HepG2 (cell line): ENCODE data around the gene SRSF8. TPM values are rescaled to one million over a fixed set of nuclear protein-coding genes. Genes with fewer than 3 reads are reported as not detected.

ENCODE experiments used
- ATF6 ChIP-seq: sonication (generic); formaldehyde crosslinking; conservative IDR thresholded peaks from 2 replicates; pipeline ENCODE4 v1.4.0; 2020; ENCODE audit warnings: missing genetic modification reagents
- ERF ChIP-seq: IDR thresholded peaks from 2 replicates; pipeline ENCODE4 v1.6.1; 2018; ENCODE audit warnings: missing biosample characterization, missing genetic modification reagents
- GABPB1 ChIP-seq: IDR thresholded peaks from 2 replicates; pipeline ENCODE4 v1.6.1; 2016; ENCODE audit warnings: mild to moderate bottlenecking, missing genetic modification reagents, moderate library complexity, missing compliant biosample characterization
- GMEB1 ChIP-seq: sonication (generic); formaldehyde crosslinking; IDR thresholded peaks from 2 replicates; pipeline ENCODE4 v1.5.1; 2020; ENCODE audit warnings: missing genetic modification reagents, mild to moderate bottlenecking, borderline replicate concordance
- GPBP1L1 ChIP-seq: sonication (generic); formaldehyde crosslinking; IDR thresholded peaks from 2 replicates; pipeline ENCODE4 v1.5.0; 2020; ENCODE audit warnings: mild to moderate bottlenecking, missing genetic modification reagents
- NCOA1 ChIP-seq: sonication (generic); formaldehyde crosslinking; IDR thresholded peaks from 2 replicates; pipeline ENCODE4 v1.9.0; 2021; ENCODE audit warnings: missing genetic modification reagents
- PRMT3 ChIP-seq: sonication (generic); formaldehyde crosslinking; IDR thresholded peaks from 2 replicates; pipeline ENCODE4 v1.8.1; 2022; ENCODE audit warnings: low read depth, mild to moderate bottlenecking, moderate library complexity, missing genetic modification reagents, borderline replicate concordance
- RCOR2 ChIP-seq: IDR thresholded peaks from 2 replicates; pipeline ENCODE4 v1.6.1; 2016; ENCODE audit warnings: missing biosample characterization, missing genetic modification reagents
- THRA ChIP-seq: sonication (generic); formaldehyde crosslinking; IDR thresholded peaks from 2 replicates; pipeline ENCODE4 v1.4.0; 2020; ENCODE audit warnings: missing genetic modification reagents, borderline replicate concordance
- ZBTB7B ChIP-seq: sonication (generic); formaldehyde crosslinking; IDR thresholded peaks from 2 replicates; pipeline ENCODE4 v1.4.0; 2020; ENCODE audit warnings: missing genetic modification reagents
- ZNF160 ChIP-seq: sonication (generic); formaldehyde crosslinking; IDR thresholded peaks from 2 replicates; pipeline ENCODE4 v1.8.0; 2022; ENCODE audit warnings: mild to moderate bottlenecking, inconsistent platforms, missing genetic modification reagents
- ZNF251 ChIP-seq: sonication (generic); formaldehyde crosslinking; IDR thresholded peaks from 2 replicates; pipeline ENCODE4 v1.9.0; 2021; ENCODE audit warnings: mild to moderate bottlenecking, missing genetic modification reagents
- ZNF260 ChIP-seq: sonication (generic); formaldehyde crosslinking; IDR thresholded peaks from 2 replicates; pipeline ENCODE4 v1.4.0; 2020; ENCODE audit warnings: missing genetic modification reagents, low read depth, mild to moderate bottlenecking, borderline replicate concordance
- ZNF280B ChIP-seq: sonication (generic); formaldehyde crosslinking; IDR thresholded peaks from 2 replicates; pipeline ENCODE4 v1.5.0; 2020; ENCODE audit warnings: missing genetic modification reagents, mild to moderate bottlenecking, borderline replicate concordance
- ZNF546 ChIP-seq: sonication (generic); formaldehyde crosslinking; conservative IDR thresholded peaks from 2 replicates; pipeline ENCODE4 v1.8.1; 2023; ENCODE audit warnings: mild to moderate bottlenecking, missing genetic modification reagents
- ZNF557 ChIP-seq: sonication (generic); formaldehyde crosslinking; IDR thresholded peaks from 2 replicates; pipeline ENCODE4 v1.4.0; 2020; ENCODE audit warnings: missing genetic modification reagents
- ZNF652 ChIP-seq: IDR thresholded peaks from 2 replicates; pipeline ENCODE4 v1.6.1; 2016; ENCODE audit warnings: low read depth, borderline replicate concordance
- ZNF737 ChIP-seq: sonication (generic); formaldehyde crosslinking; IDR thresholded peaks from 2 replicates; pipeline ENCODE4 v1.5.0; 2020; ENCODE audit warnings: missing genetic modification reagents, mild to moderate bottlenecking, borderline replicate concordance
- ZNF75D ChIP-seq: sonication (generic); formaldehyde crosslinking; IDR thresholded peaks from 2 replicates; pipeline ENCODE4 v1.8.1; 2023; ENCODE audit warnings: missing genetic modification reagents, mild to moderate bottlenecking, borderline replicate concordance
- ZNF766 ChIP-seq: sonication (generic); formaldehyde crosslinking; IDR thresholded peaks from 2 replicates; pipeline ENCODE4 v1.5.0; 2020; ENCODE audit warnings: missing genetic modification reagents, borderline replicate concordance
- ZNF891 ChIP-seq: sonication (generic); formaldehyde crosslinking; IDR thresholded peaks from 2 replicates; pipeline ENCODE4 v1.5.0; 2020; ENCODE audit warnings: mild to moderate bottlenecking, missing genetic modification reagents
- polyA plus RNA-seq, 8 experiments: library from polyadenylated mRNA; depleted of rRNA in 3 of 8; stranded (reverse) in 7 of 8; unstranded in 1 of 8; fragments of >200 nt; fragmentation: Illumina TruSeq in 4 of 8; extraction: Trizol in 4 of 8; gene quantifications; 2 replicates each; pipeline versions ENCODE4 v1.2.1 to v1.2.3, GENCODE V29; 2011 to 2016; ENCODE audit warnings: low read depth in 4 of 8, missing spikeins in 1 of 8, mixed read lengths in 1 of 8; ENCODE audit not compliant: insufficient read depth in 1 of 8
- total RNA-seq, 5 experiments: library from RNA; depleted of rRNA; stranded (reverse); fragments of >200 nt; fragmentation: Illumina TruSeq; extraction: Trizol; gene quantifications; 2 replicates each; pipeline ENCODE4 v1.2.3, GENCODE V29; 2016; ENCODE audit warnings: low read depth in 1 of 5

SRSF8 gene
- total and polyA plus RNA-seq, 2 of the 13 experiments (the other 11 are each of a cell fraction or from before 2014, with no cell fraction given) = 21.8 to 25.8 TPM

- TF ChIP-seq ATF6 (CRISPR knock-in tag) = no peak
- peak; percentile 89 for TF ChIP-seq GABPB1
- TF ChIP-seq ZNF75D = no peak
- no peak for TF ChIP-seq ZNF652 (CRISPR knock-in tag)
- TF ChIP-seq ZNF737 (CRISPR knock-in tag) = no peak
- TF ChIP-seq ZNF260 (CRISPR knock-in tag) = no peak
- TF ChIP-seq ZNF891 (CRISPR knock-in tag) = peak; percentile 59; the same call in 1 of the 2 replicates
- peak; percentile 69; the same call in 1 of the 2 replicates for TF ChIP-seq ZNF546 (CRISPR knock-in tag)
- no peak for TF ChIP-seq ZNF766 (CRISPR knock-in tag)
- TF ChIP-seq ZNF557 (CRISPR knock-in tag) = no peak
- TF ChIP-seq ERF (CRISPR knock-in tag) = peak; percentile 55
- TF ChIP-seq RCOR2 (CRISPR knock-in tag) = no peak
- no peak; the same call in 1 of the 2 replicates for TF ChIP-seq ZNF160 (CRISPR knock-in tag)
- TF ChIP-seq ZNF280B (CRISPR knock-in tag) = peak; percentile 49; the same call in 1 of the 2 replicates
- TF ChIP-seq GPBP1L1 (CRISPR knock-in tag) = no peak
- no peak for TF ChIP-seq THRA (CRISPR knock-in tag)
- TF ChIP-seq GMEB1 = peak; percentile 73
- TF ChIP-seq ZBTB7B (CRISPR knock-in tag) = no peak
- no peak for TF ChIP-seq PRMT3
- peak; percentile 58; the same call in 1 of the 2 replicates for TF ChIP-seq ZNF251 (CRISPR knock-in tag)
- no peak for TF ChIP-seq NCOA1
These were observed 521 bp downstream of the SRSF8 start (continued) for GRCh38 chr11:95067039-95067840.
